A549 (cell line): ENCODE measurements around the gene RAD51B. TPM values are rescaled to one million over a fixed set of nuclear protein-coding genes. Genes with fewer than 3 reads are reported as not detected.

Experiments used
- ATAC-seq, 2 experiments: fragments of 200-7000 bp in 1 of 2; fragments of >200 bp in 1 of 2; cut with Nextera tagmentation in 1 of 2; cut with Tn5 transposase in 1 of 2; 3 replicates each; pipeline versions ENCODE4 v1.8.0 to v1.9.1; 2018 to 2020; ENCODE audit warnings: mild to moderate bottlenecking in 1 of 2, moderate library complexity in 1 of 2
- CTCF ChIA-PET: fragments of 300-600 bp; sonication (Branson Sonifier 250); formaldehyde crosslinking; extraction: SDS; loops from one replicate; lab custom pipeline; 2021; ENCODE audit warnings: antibody characterized with exemption, inconsistent platforms; lab: Yijun Ruan, JAX
- POLR2A ChIA-PET: fragments of 350-600 bp; formaldehyde crosslinking; extraction: SDS; loops from one replicate; lab custom pipeline; 2021; ENCODE audit warnings: antibody characterized with exemption, inconsistent platforms; lab: Yijun Ruan, JAX
- DNase-seq, 2 experiments: peaks; one replicate each; pipeline versions ENCODE4 v3.0.0 to v3.0.0-alpha.2; 2011 to 2016; ENCODE audit warnings: low read depth in 1 of 2, low spot score in 1 of 2
- FAIRE-seq: peaks from 2 replicates; lab custom pipeline; 2011; peaks lifted over from hg19 to GRCh38; lab: Jason Lieb, UNC
- H3K27ac ChIP-seq, 2 experiments: fragments of >200 bp; sonication (Bioruptor Twin); formaldehyde crosslinking; 3 replicates each; pipeline ENCODE4 v1.5.1; 2016 to 2017
- H3K4me1 ChIP-seq: fragments of >200 bp; sonication (Bioruptor Twin); formaldehyde crosslinking; 3 replicates; pipeline ENCODE4 v1.6.1; 2016
- H3K4me2 ChIP-seq: fragments of >200 bp; sonication (Bioruptor Twin); formaldehyde crosslinking; 3 replicates; pipeline ENCODE4 v1.6.1; 2016
- H3K4me3 ChIP-seq: fragments of >200 bp; sonication (Bioruptor Twin); formaldehyde crosslinking; 3 replicates; pipeline ENCODE4 v1.5.1; 2016
- H3K9me3 ChIP-seq: fragments of >200 bp; sonication (Bioruptor Twin); formaldehyde crosslinking; 3 replicates; pipeline ENCODE4 v1.6.1; 2016
- CBX8 ChIP-seq: fragments of 200-600 bp; sonication (generic); IDR thresholded peaks from 2 replicates; pipeline ENCODE4 v1.6.1; 2016
- EP300 ChIP-seq, 2 experiments: fragments of >200 bp; sonication (Bioruptor Twin); formaldehyde crosslinking; IDR thresholded peaks; 2 replicates in 1 of 2; 3 replicates in 1 of 2; pipeline ENCODE4 v1.6.1; 2016 to 2017
- FOSB ChIP-seq: fragments of 250-450 bp; sonication (Bioruptor Pico); IDR thresholded peaks from 2 replicates; pipeline ENCODE4 v1.5.0; 2020; ENCODE audit warnings: mild to moderate bottlenecking, moderate library complexity
- FOSL2 ChIP-seq, 2 experiments: fragments of 450-650 bp in 1 of 2; fragments of >200 bp in 1 of 2; sonication (Bioruptor Twin) in 1 of 2; formaldehyde crosslinking; IDR thresholded peaks; 2 replicates each; pipeline versions ENCODE4 v1.5.0 to v1.6.1; 2016 to 2020; ENCODE audit warnings: mild to moderate bottlenecking in 1 of 2, moderate library complexity in 1 of 2
- FOXS1 ChIP-seq: fragments of 250-450 bp; sonication (Bioruptor Pico); IDR thresholded peaks from 2 replicates; pipeline ENCODE4 v1.5.0; 2020; ENCODE audit warnings: mild to moderate bottlenecking, moderate library complexity
- GATA3 ChIP-seq: IDR thresholded peaks from 2 replicates; pipeline ENCODE4 v1.6.1; 2012; ENCODE audit warnings: borderline replicate concordance
- HEYL ChIP-seq: fragments of 250-450 bp; sonication (Bioruptor Pico); IDR thresholded peaks from 2 replicates; pipeline ENCODE4 v1.8.0; 2021; ENCODE audit warnings: mild to moderate bottlenecking, moderate library complexity
- HOXA7 ChIP-seq: fragments of 250-450 bp; sonication (Bioruptor Pico); IDR thresholded peaks from 2 replicates; pipeline ENCODE4 v1.5.0; 2020; ENCODE audit warnings: mild to moderate bottlenecking, moderate library complexity
- HOXB5 ChIP-seq: fragments of 250-450 bp; sonication (Bioruptor Pico); IDR thresholded peaks from 2 replicates; pipeline ENCODE4 v1.5.0; 2020; ENCODE audit warnings: mild to moderate bottlenecking, moderate library complexity
- JUN ChIP-seq, 2 experiments: fragments of >200 bp; sonication (Bioruptor Twin); formaldehyde crosslinking; IDR thresholded peaks; 2 replicates in 1 of 2; 3 replicates in 1 of 2; pipeline ENCODE4 v1.6.1; 2016 to 2017
- JUNB ChIP-seq: fragments of >200 bp; sonication (Bioruptor Twin); formaldehyde crosslinking; IDR thresholded peaks from 2 replicates; pipeline ENCODE4 v1.6.1; 2016
- NFE2L2 ChIP-seq: fragments of 150-350 bp; conservative IDR thresholded peaks from 2 replicates; pipeline ENCODE4 v1.6.1; 2014; ENCODE audit warnings: low read length
- NPAS2 ChIP-seq: fragments of 250-450 bp; sonication (Bioruptor Pico); IDR thresholded peaks from 2 replicates; pipeline ENCODE4 v1.8.0; 2022; ENCODE audit warnings: mild to moderate bottlenecking, moderate library complexity, borderline replicate concordance
- NR3C1 ChIP-seq: fragments of >200 bp; sonication (Bioruptor Twin); formaldehyde crosslinking; IDR thresholded peaks from 3 replicates; pipeline ENCODE4 v1.6.1; 2017
- RAD21 ChIP-seq, 2 experiments: fragments of >200 bp in 1 of 2; sonication (Bioruptor Twin) in 1 of 2; formaldehyde crosslinking in 1 of 2; IDR thresholded peaks in 1 of 2; conservative IDR thresholded peaks in 1 of 2; 2 replicates in 1 of 2; 3 replicates in 1 of 2; pipeline ENCODE4 v1.6.1; 2012 to 2018; ENCODE audit warnings: inconsistent platforms in 1 of 2
- RFX5 ChIP-seq: fragments of 450-650 bp; IDR thresholded peaks from 2 replicates; pipeline ENCODE4 v1.7.1; 2014; ENCODE audit warnings: antibody characterized with exemption, mild to moderate bottlenecking, moderate library complexity
- RNF2 ChIP-seq: fragments of 200-600 bp; sonication (generic); IDR thresholded peaks from 2 replicates; pipeline ENCODE4 v1.6.1; 2016; ENCODE audit warnings: low read depth, mild to moderate bottlenecking, antibody characterized with exemption, moderate library complexity, borderline replicate concordance
- SMC3 ChIP-seq: fragments of >200 bp; sonication (Bioruptor Twin); formaldehyde crosslinking; IDR thresholded peaks from 3 replicates; pipeline ENCODE4 v1.6.1; 2018; ENCODE audit warnings: inconsistent platforms
- ZC3H11A ChIP-seq: fragments of 450-650 bp; IDR thresholded peaks from 2 replicates; pipeline ENCODE4 v1.6.1; 2014; ENCODE audit warnings: antibody characterized with exemption, mild to moderate bottlenecking
- ZFP36 ChIP-seq: fragments of 450-650 bp; IDR thresholded peaks from 2 replicates; pipeline ENCODE4 v1.6.1; 2014; ENCODE audit warnings: borderline replicate concordance; ENCODE audit not compliant: partially characterized antibody
- ZNF302 ChIP-seq: fragments of 250-450 bp; sonication (Bioruptor Pico); IDR thresholded peaks from 2 replicates; pipeline ENCODE4 v1.9.0; 2021; ENCODE audit warnings: inconsistent platforms, mild to moderate bottlenecking, moderate library complexity
- ZSCAN20 ChIP-seq: fragments of 250-450 bp; sonication (Bioruptor Pico); IDR thresholded peaks from 2 replicates; pipeline ENCODE4 v1.8.0; 2022; ENCODE audit warnings: mild to moderate bottlenecking, moderate library complexity
- WGBS: methylation state at CpG from one replicate; pipeline ENCODE4 v1.1.6; 2017; ENCODE audit errors: missing lambda C conversion rate; 5-methylcytosine and 5-hydroxymethylcytosine counted together
- polyA plus RNA-seq, 4 experiments: library from polyadenylated mRNA; depleted of rRNA in 3 of 4; stranded (reverse); fragments of >200 nt; fragmentation: RNase III in 1 of 4; extraction: RNeasy Plus Mini Kit Qiagen cat#74134 plus additional on column Dnase treatment in 1 of 4; gene quantifications; 2 replicates in 3 of 4; 3 replicates in 1 of 4; pipeline ENCODE4 v1.2.3, GENCODE V29; 2011 to 2017
- TF ChIP-seq, protein P1 (sequence below): IDR thresholded peaks from 2 replicates; pipeline ENCODE4 v1.6.1; 2012
- TF ChIP-seq, protein P2 (sequence below): fragments of 250-450 bp; sonication (Bioruptor Pico); IDR thresholded peaks from 2 replicates; pipeline ENCODE4 v1.5.0; 2020; ENCODE audit warnings: low read depth, mild to moderate bottlenecking, moderate library complexity
- TF ChIP-seq, protein P3 (sequence below): IDR thresholded peaks from 2 replicates; pipeline ENCODE4 v1.6.1; 2012
- TF ChIP-seq, protein P4 (sequence below): IDR thresholded peaks from 2 replicates; pipeline ENCODE4 v1.6.1; 2012; ENCODE audit warnings: low read depth, borderline replicate concordance

Gene RAD51B
- polyA plus RNA-seq, 2 of the 4 experiments (the other 2 are of a cell fraction) = 7.2 to 10.8 TPM

DNA sequence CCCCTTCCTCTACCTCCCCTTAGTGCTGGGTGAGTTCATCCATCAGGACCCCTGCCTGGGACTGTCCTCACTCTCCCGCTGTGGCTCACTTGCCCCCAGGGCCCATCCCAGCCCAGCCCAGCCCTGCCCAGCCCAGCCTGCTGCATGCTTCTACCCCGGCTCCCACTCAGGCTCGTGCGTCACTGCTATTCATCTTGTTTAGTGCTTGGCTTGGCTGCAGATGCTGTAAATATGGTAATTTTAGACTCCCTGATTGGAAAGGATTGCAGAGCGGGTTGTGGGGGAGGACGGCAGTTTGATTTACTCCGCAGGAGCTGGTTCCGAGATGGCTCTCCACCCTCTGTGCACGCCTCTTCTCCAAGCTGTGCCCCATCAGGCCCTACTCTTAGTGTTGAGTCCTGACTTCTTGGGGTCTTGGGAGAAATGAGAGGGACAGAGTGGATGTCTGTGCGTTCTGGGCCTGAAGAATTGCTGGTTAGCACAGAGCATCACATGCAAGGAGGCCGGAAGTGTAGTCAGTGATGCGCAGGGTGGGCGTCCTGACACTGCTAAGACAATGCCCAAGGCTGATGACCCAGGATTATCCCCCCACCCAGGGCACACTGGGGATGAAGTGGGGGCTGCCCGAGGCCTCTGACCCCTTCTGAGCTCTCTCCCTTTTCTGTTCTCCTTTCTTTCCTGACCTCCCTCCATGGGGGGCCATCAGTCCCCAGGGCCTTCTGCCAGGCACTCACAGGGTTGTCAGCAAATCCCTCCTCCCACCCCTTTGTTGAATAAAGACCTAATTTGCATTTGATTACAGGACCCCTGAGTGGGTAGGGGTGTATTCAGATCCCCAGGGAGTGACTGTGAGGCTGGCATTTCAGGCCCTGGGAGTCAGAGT lies 728.9 kb downstream of the RAD51B start:
- 64% methylated on average over 13 of the region's 14 CpGs for WGBS
- Histone ChIP-seq H3K4me3 (no peak overlapping the region), H3K27ac (peak overlapping the region; percentile 90 to 98), H3K9me3 (peaks cover 3% of the 10 kb centered on the region; the same call in 1 of the 3 replicates), H3K4me1 (peaks cover 59% of the 10 kb centered on the region), H3K4me2 (peak overlapping the region; percentile 69)
- TF ChIP-seq, protein P1, sequence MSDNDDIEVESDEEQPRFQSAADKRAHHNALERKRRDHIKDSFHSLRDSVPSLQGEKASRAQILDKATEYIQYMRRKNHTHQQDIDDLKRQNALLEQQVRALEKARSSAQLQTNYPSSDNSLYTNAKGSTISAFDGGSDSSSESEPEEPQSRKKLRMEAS = peak; percentile 52; the same call in 1 of the 2 replicates
- TF ChIP-seq NR3C1 = no peak
- peak; percentile 24; the same call in 1 of the 3 replicates for TF ChIP-seq SMC3
- TF ChIP-seq EP300 (IDR thresholded peaks at IDR 0.05) = peak in 1 of 2 experiments; percentile 80; a peak in 3 of 5 replicates
- no peak for TF ChIP-seq ZSCAN20
- TF ChIP-seq RNF2 = no peak
- TF ChIP-seq FOXS1 (CRISPR knock-in tag) = no peak; the same call in 1 of the 2 replicates
- no peak; the same call in 1 of the 2 replicates for TF ChIP-seq HOXB5 (CRISPR knock-in tag)
- TF ChIP-seq GATA3 = peak; percentile 87
- TF ChIP-seq RAD21 (conservative IDR thresholded peaks at IDR 0.05 in 1 of 2, IDR thresholded peaks at IDR 0.05 in 1 of 2) = peak; percentile 15 to 35; a peak in 4 of 5 replicates
- peak in 1 of 2 experiments; percentile 43; a peak in 3 of 5 replicates for TF ChIP-seq JUN (IDR thresholded peaks at IDR 0.05)
- TF ChIP-seq NPAS2 = no peak
- TF ChIP-seq CBX8 = no peak
- TF ChIP-seq HOXA7 (CRISPR knock-in tag) = no peak
- no peak for TF ChIP-seq ZNF302 (CRISPR knock-in tag)
- no peak for TF ChIP-seq HEYL (CRISPR knock-in tag)
- TF ChIP-seq, protein P2, sequence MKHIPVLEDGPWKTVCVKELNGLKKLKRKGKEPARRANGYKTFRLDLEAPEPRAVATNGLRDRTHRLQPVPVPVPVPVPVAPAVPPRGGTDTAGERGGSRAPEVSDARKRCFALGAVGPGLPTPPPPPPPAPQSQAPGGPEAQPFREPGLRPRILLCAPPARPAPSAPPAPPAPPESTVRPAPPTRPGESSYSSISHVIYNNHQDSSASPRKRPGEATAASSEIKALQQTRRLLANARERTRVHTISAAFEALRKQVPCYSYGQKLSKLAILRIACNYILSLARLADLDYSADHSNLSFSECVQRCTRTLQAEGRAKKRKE (CRISPR knock-in tag) = no peak
- no peak for TF ChIP-seq RFX5
- TF ChIP-seq, protein P3, sequence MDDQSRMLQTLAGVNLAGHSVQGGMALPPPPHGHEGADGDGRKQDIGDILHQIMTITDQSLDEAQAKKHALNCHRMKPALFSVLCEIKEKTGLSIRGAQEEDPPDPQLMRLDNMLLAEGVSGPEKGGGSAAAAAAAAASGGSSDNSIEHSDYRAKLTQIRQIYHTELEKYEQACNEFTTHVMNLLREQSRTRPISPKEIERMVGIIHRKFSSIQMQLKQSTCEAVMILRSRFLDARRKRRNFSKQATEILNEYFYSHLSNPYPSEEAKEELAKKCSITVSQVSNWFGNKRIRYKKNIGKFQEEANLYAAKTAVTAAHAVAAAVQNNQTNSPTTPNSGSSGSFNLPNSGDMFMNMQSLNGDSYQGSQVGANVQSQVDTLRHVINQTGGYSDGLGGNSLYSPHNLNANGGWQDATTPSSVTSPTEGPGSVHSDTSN = 0 out of 2 replicates have a peak, but pooled peaks have one; percentile 52
- TF ChIP-seq JUNB = peak; percentile 35; the same call in 1 of the 2 replicates
- no peak for TF ChIP-seq NFE2L2
- 0 out of 2 replicates have a peak, but pooled peaks have one; percentile 19 for TF ChIP-seq FOSL2 (IDR thresholded peaks at IDR 0.05)
- TF ChIP-seq FOSL2 (CRISPR knock-in tag; IDR thresholded peaks at IDR 0.05) = peak; percentile 68
- no peak for TF ChIP-seq FOSB
- ATAC-seq (peak; percentile 81 to 86), FAIRE-seq (no peak), DNase-seq (peak; percentile 80 to 89)
- ChIA-PET CTCF (interaction anchor here (0.8 kb wide), 1 partner anchor 301 kb away, joined by 3 read pairs; no protein-coding TSS in a partner anchor), POLR2A (interaction anchor here (0.6 to 2.1 kb wide), 4 partner anchors 72 to 231 kb away, joined by 3 to 12 read pairs (median 6); no protein-coding TSS in a partner anchor)

DNA sequence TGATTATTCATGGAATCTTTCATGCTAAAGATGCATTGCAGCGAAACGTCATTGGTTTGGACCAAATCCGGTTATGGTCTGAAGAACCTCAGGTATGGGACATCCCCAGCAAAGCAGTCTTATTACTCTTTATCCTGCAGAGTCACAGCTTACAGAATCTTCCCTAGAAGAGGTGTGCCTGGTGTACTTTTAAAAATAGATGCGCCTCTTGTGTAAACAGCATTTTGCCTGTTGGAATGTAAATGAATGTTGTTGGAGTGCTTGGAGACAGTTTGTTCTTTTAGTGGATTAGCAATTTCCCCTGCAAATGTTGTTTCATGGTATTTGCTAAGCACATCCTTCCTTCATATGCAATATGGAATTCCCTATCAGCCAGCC lies 730.7 kb downstream of the RAD51B start:
- Histone ChIP-seq H3K4me2 (peak overlapping the region; percentile 32), H3K27ac (peak overlapping the region; percentile 75 to 85), H3K4me3 (no peak overlapping the region), H3K4me1 (peaks cover 78% of the 10 kb centered on the region), H3K9me3 (0 out of 3 replicates have a peak, but pooled peaks cover 3% of the 10 kb centered on the region)
- WGBS = 54% methylated on average over 4 of the region's 4 CpGs
- TF ChIP-seq, protein P4, sequence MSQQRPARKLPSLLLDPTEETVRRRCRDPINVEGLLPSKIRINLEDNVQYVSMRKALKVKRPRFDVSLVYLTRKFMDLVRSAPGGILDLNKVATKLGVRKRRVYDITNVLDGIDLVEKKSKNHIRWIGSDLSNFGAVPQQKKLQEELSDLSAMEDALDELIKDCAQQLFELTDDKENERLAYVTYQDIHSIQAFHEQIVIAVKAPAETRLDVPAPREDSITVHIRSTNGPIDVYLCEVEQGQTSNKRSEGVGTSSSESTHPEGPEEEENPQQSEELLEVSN = no peak
- TF ChIP-seq FOXS1 (CRISPR knock-in tag) = peak; percentile 54; the same call in 1 of the 2 replicates
- peak; percentile 20; the same call in 1 of the 2 replicates for TF ChIP-seq GATA3
- TF ChIP-seq ZFP36 = no peak
- TF ChIP-seq HOXB5 (CRISPR knock-in tag) = no peak; the same call in 1 of the 2 replicates
- no peak for TF ChIP-seq FOSB
- TF ChIP-seq ZC3H11A = no peak
- POLR2A ChIA-PET = no interaction called here
- DNase-seq = peak in 1 of 2 experiments; percentile 50
- ATAC-seq = no peak
- FAIRE-seq = no peak
- CTCF ChIA-PET = no interaction called here
